ENCODE measurements around the gene FAM13A. TPM values are rescaled to one million over a fixed set of nuclear protein-coding genes. Genes with fewer than 3 reads are reported as not detected.

Gene FAM13A
- total RNA-seq, 2 experiments from 2014 or later: 9.6 to 10.2 TPM

- Histone ChIP-seq H3K36me3 (ENCODE audit: insufficient read depth, low read length) (peaks cover 63% of the 10 kb centered on the region), H3K9me3 (ENCODE audit: control insufficient read depth in 1 of 2, insufficient read depth in 1 of 2, low read length in 2 of 2) (no peaks in the 10 kb centered on the region), H3K27ac (ENCODE audit: low read depth in 1 of 2, low read length in 2 of 2) (no peak overlapping the region), H3K4me1 (ENCODE audit: insufficient read depth, low read length) (no peaks in the 10 kb centered on the region), H3K4me3 (ENCODE audit: low read length) (no peak overlapping the region), H3K27me3 (ENCODE audit: control insufficient read depth in 1 of 2, insufficient read depth in 2 of 2, low read length in 2 of 2) (no peaks in the 10 kb centered on the region)
- DNase-seq (no peak), ATAC-seq (ENCODE audit: poor library complexity) (no peak)
- ChIA-PET CTCF (no interaction called here), POLR2A (interaction anchor here (1.1 kb wide), 1 partner anchor 19 kb away, joined by 3 read pairs; no protein-coding TSS in a partner anchor)
- no peak overlapping the region for H3K4me3 Mint-ChIP-seq
- H3K4me1 Mint-ChIP-seq (ENCODE audit: low read depth): no peaks in the 10 kb centered on the region
- H3K9me3 Mint-ChIP-seq: no peaks in the 10 kb centered on the region
- H3K27me3 Mint-ChIP-seq: no peaks in the 10 kb centered on the region
- H3K36me3 Mint-ChIP-seq (ENCODE audit: low read depth): peaks cover 92% of the 10 kb centered on the region
- TF ChIP-seq, protein P1, sequence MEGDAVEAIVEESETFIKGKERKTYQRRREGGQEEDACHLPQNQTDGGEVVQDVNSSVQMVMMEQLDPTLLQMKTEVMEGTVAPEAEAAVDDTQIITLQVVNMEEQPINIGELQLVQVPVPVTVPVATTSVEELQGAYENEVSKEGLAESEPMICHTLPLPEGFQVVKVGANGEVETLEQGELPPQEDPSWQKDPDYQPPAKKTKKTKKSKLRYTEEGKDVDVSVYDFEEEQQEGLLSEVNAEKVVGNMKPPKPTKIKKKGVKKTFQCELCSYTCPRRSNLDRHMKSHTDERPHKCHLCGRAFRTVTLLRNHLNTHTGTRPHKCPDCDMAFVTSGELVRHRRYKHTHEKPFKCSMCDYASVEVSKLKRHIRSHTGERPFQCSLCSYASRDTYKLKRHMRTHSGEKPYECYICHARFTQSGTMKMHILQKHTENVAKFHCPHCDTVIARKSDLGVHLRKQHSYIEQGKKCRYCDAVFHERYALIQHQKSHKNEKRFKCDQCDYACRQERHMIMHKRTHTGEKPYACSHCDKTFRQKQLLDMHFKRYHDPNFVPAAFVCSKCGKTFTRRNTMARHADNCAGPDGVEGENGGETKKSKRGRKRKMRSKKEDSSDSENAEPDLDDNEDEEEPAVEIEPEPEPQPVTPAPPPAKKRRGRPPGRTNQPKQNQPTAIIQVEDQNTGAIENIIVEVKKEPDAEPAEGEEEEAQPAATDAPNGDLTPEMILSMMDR (IDR thresholded peaks at IDR 0.05): no peak
- intact Hi-C loops (cut with DNase I, micrococcal nuclease): no loop called here
- H3K27ac Mint-ChIP-seq: no peak overlapping the region
These were observed 351.8 kb downstream of the FAM13A start for GRCh38 chr4:88705223-88705622.

DNA sequence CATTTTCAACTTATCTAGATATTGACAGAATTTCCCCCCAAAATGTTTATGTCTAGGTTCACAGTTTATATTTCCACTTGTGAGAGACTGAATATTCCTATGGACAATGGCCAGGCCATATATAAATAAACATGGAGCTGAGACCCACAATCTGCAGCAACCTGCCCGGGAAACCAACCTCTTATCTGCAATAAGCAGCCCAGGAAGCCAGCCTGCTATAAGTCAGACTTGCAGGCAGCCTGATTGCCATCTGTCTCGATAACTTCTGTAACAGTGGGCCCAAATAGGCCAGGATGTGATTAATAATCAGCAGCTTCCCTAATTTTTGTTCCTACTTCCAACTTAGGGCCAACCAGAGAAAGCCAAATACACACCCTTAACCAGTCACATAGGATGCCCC is 354.2 kb downstream of the FAM13A start:
- POLR2A ChIA-PET: no interaction called here
- H3K36me3 ChIP-seq (ENCODE audit: insufficient read depth, low read length): peaks cover 55% of the 10 kb centered on the region

GRCh38 chr4:88698519-88698918 is 358.5 kb downstream of the FAM13A start:
- intact Hi-C loops (cut with DNase I, micrococcal nuclease): no loop called here
- ATAC-seq (ENCODE audit: poor library complexity) (no peak), DNase-seq (peak in 1 of 14 experiments; percentile 23)
- no peaks in the 10 kb centered on the region for H3K27me3 Mint-ChIP-seq
- peaks cover 74% of the 10 kb centered on the region for H3K36me3 Mint-ChIP-seq (ENCODE audit: low read depth)
- Histone ChIP-seq H3K4me3 (ENCODE audit: low read length) (no peak overlapping the region), H3K36me3 (ENCODE audit: insufficient read depth, low read length) (peaks cover 24% of the 10 kb centered on the region), H3K9me3 (ENCODE audit: control insufficient read depth in 1 of 2, insufficient read depth in 1 of 2, low read length in 2 of 2) (no peaks in the 10 kb centered on the region), H3K27me3 (ENCODE audit: control insufficient read depth in 1 of 2, insufficient read depth in 2 of 2, low read length in 2 of 2) (no peaks in the 10 kb centered on the region), H3K4me1 (ENCODE audit: insufficient read depth, low read length) (peaks cover 10% of the 10 kb centered on the region), H3K27ac (ENCODE audit: low read depth in 1 of 2, low read length in 2 of 2) (no peak overlapping the region)
- H3K4me3 Mint-ChIP-seq: no peak overlapping the region
- peaks cover 34% of the 10 kb centered on the region for H3K4me1 Mint-ChIP-seq (ENCODE audit: low read depth)
- peak overlapping the region; percentile 95 for H3K27ac Mint-ChIP-seq
- H3K9me3 Mint-ChIP-seq: no peaks in the 10 kb centered on the region
- POLR2A ChIA-PET: interaction anchor here (1.4 kb wide), 1 partner anchor 27 kb away, joined by 3 read pairs; no protein-coding TSS in a partner anchor
- CTCF ChIA-PET: no interaction called here
- TF ChIP-seq, protein P1 (IDR thresholded peaks at IDR 0.05): no peak

More for the DNA sequence above, 354.2 kb downstream of the FAM13A start:
- intact Hi-C loops (cut with DNase I, micrococcal nuclease): no loop called here
- H3K36me3 Mint-ChIP-seq (ENCODE audit: low read depth): peaks cover 86% of the 10 kb centered on the region
- H3K27me3 ChIP-seq (ENCODE audit: control insufficient read depth in 1 of 2, insufficient read depth in 2 of 2, low read length in 2 of 2): no peaks in the 10 kb centered on the region
- TF ChIP-seq, protein P1 (IDR thresholded peaks at IDR 0.05): no peak
- H3K27ac Mint-ChIP-seq: peak overlapping the region; percentile 9
- DNase-seq (no peak), ATAC-seq (ENCODE audit: poor library complexity) (no peak)
- H3K4me1 Mint-ChIP-seq (ENCODE audit: low read depth): peaks cover 12% of the 10 kb centered on the region
- no peak overlapping the region for H3K4me3 Mint-ChIP-seq
- no peak overlapping the region for H3K27ac ChIP-seq (ENCODE audit: low read depth in 1 of 2, low read length in 2 of 2)
- H3K9me3 Mint-ChIP-seq: no peaks in the 10 kb centered on the region
- CTCF ChIA-PET: no interaction called here
- no peaks in the 10 kb centered on the region for H3K27me3 Mint-ChIP-seq
- H3K4me3 ChIP-seq (ENCODE audit: low read length): no peak overlapping the region
- H3K9me3 ChIP-seq (ENCODE audit: control insufficient read depth in 1 of 2, insufficient read depth in 1 of 2, low read length in 2 of 2): no peaks in the 10 kb centered on the region
- H3K4me1 ChIP-seq (ENCODE audit: insufficient read depth, low read length): peaks cover 9% of the 10 kb centered on the region
